GM23248 (cell line): ENCODE results near the gene OR6S1. TPM values are rescaled to one million over a fixed set of nuclear protein-coding genes. Genes with fewer than 3 reads are reported as not detected.
"Not testable (repeated sequence)": the region's sequence is repeated elsewhere in the genome, so short reads cannot be mapped to it uniquely, and the experiment has no call there.

Experiments used
- DNase-seq: peaks from one replicate; pipeline ENCODE4 v3.0.0-alpha.2; 2015
- H2AFZ ChIP-seq: fragments of 200-600 bp; sonication (generic); 2 replicates; pipeline ENCODE4 v1.6.1; 2016; ENCODE audit warnings: antibody characterized with exemption
- H3F3A ChIP-seq: fragments of 200-600 bp; sonication (generic); 2 replicates; pipeline ENCODE4 v1.6.1; 2016; ENCODE audit warnings: mild to moderate bottlenecking, antibody characterized with exemption, mixed run types; ENCODE audit not compliant: insufficient read depth
- H3K27ac ChIP-seq: fragments of 200-600 bp; sonication (generic); 2 replicates; pipeline ENCODE4 v1.5.1; 2016; ENCODE audit warnings: mild to moderate bottlenecking
- H3K27me3 ChIP-seq: fragments of 200-600 bp; sonication (generic); replicated peaks from 2 replicates; pipeline ENCODE4 v1.6.1; 2016; ENCODE audit warnings: mild to moderate bottlenecking; ENCODE audit not compliant: insufficient read depth
- H3K36me3 ChIP-seq: fragments of 200-600 bp; sonication (generic); 2 replicates; pipeline ENCODE4 v1.6.1; 2016; ENCODE audit warnings: low read depth, mild to moderate bottlenecking
- H3K4me1 ChIP-seq: fragments of 200-600 bp; sonication (generic); 2 replicates; pipeline ENCODE4 v1.6.1; 2016; ENCODE audit warnings: mild to moderate bottlenecking; ENCODE audit not compliant: insufficient read depth
- H3K4me2 ChIP-seq: fragments of 200-600 bp; sonication (generic); one replicate; pipeline ENCODE4 v1.6.1; 2016; ENCODE audit warnings: mild to moderate bottlenecking; ENCODE audit not compliant: unreplicated experiment
- H3K4me3 ChIP-seq: fragments of 200-600 bp; sonication (generic); 2 replicates; pipeline ENCODE4 v1.5.1; 2016; ENCODE audit warnings: mild to moderate bottlenecking
- H3K79me2 ChIP-seq: fragments of 200-600 bp; sonication (generic); 2 replicates; pipeline ENCODE4 v1.6.1; 2016; ENCODE audit warnings: mild to moderate bottlenecking; ENCODE audit not compliant: insufficient read depth
- H3K9ac ChIP-seq: fragments of 200-600 bp; sonication (generic); 2 replicates; pipeline ENCODE4 v1.6.1; 2016; ENCODE audit warnings: mild to moderate bottlenecking
- H3K9me2 ChIP-seq: fragments of 200-600 bp; sonication (generic); 2 replicates; pipeline ENCODE4 v1.6.1; 2016; ENCODE audit warnings: mixed run types, mild to moderate bottlenecking, moderate library complexity; ENCODE audit not compliant: insufficient read depth
- H3K9me3 ChIP-seq: fragments of 200-600 bp; sonication (generic); one replicate; pipeline ENCODE4 v1.6.1; 2017; ENCODE audit warnings: low read depth
- H4K20me1 ChIP-seq: fragments of 200-600 bp; sonication (generic); 2 replicates; pipeline ENCODE4 v1.6.0; 2016; ENCODE audit not compliant: insufficient read depth
- EZH2 ChIP-seq: fragments of 200-600 bp; sonication (generic); IDR thresholded peaks from 2 replicates; pipeline ENCODE4 v1.6.1; 2018; ENCODE audit warnings: antibody characterized with exemption, mild to moderate bottlenecking; ENCODE audit not compliant: insufficient read depth, poor library complexity, severe bottlenecking
- EZH2phosphoT487 ChIP-seq: fragments of 200-600 bp; sonication (generic); IDR thresholded peaks from 2 replicates; pipeline ENCODE4 v1.6.1; 2018; ENCODE audit warnings: antibody characterized with exemption, moderate library complexity, mild to moderate bottlenecking, low read depth; ENCODE audit not compliant: insufficient read depth
- WGBS, 2 experiments: methylation state at CpG; one replicate each; pipeline ENCODE4 v1.1.6; 2015 to 2017; ENCODE audit warnings: low lambda C conversion rate in 2 of 2, low coverage in 1 of 2; ENCODE audit errors: missing lambda C conversion rate in 2 of 2; 5-methylcytosine and 5-hydroxymethylcytosine counted together
- in situ Hi-C: fragments of 300-500 bp; cut with MboI; formaldehyde crosslinking; loops from 2 replicates; pipeline ENCODE4 v1.15.0; 2020
- polyA plus RNA-seq: library from polyadenylated mRNA; unstranded; fragments of >200 nt; fragmentation: Nextera tagmentation; extraction: Ambion mirVana; gene quantifications from 2 replicates; pipeline ENCODE4 v1.2.1, GENCODE V29; 2016
- total RNA-seq: library from RNA; depleted of rRNA; stranded (reverse); fragments of >200 nt; shearing (Covaris generic); gene quantifications from 2 replicates; pipeline ENCODE4 v1.2.3, GENCODE V29; 2014

The OR6S1 gene
- total and polyA plus RNA-seq, 2 experiments from 2014 or later, result not detected

GRCh38 chr14:20602583-20602982 is 38.9 kb downstream of the OR6S1 start:
- H3K4me1 ChIP-seq, result no peaks in the 10 kb centered on the region
- no peaks in the 10 kb centered on the region for H3K79me2 ChIP-seq
- no peaks in the 10 kb centered on the region for H3K36me3 ChIP-seq
- no peaks in the 10 kb centered on the region for H4K20me1 ChIP-seq
- no peak overlapping the region for H3K9ac ChIP-seq
- no peaks in the 10 kb centered on the region for H3F3A ChIP-seq
- H3K27ac ChIP-seq, result no peak overlapping the region
- no peak overlapping the region for H3K4me3 ChIP-seq
- in situ Hi-C loops, result loop anchor here (10.0 kb wide), 1 partner anchor 278 kb away; no protein-coding TSS in a partner anchor
- no peak overlapping the region for H2AFZ ChIP-seq
- DNase-seq, result no peak
- TF ChIP-seq EZH2phosphoT487 (no peak), EZH2 (no peak)
- H3K9me3 ChIP-seq, result no peaks in the 10 kb centered on the region
- 64 to 67% methylated on average over 9 of the region's 9 CpGs for WGBS, 2 experiments
- H3K27me3 ChIP-seq, result 0 out of 2 replicates have a peak, but pooled peaks cover 6% of the 10 kb centered on the region
- H3K9me2 ChIP-seq, result no peaks in the 10 kb centered on the region
- no peak overlapping the region for H3K4me2 ChIP-seq

- H3K4me2 ChIP-seq, result no peak overlapping the region
- H3K27me3 ChIP-seq, result 0 out of 2 replicates have a peak, but pooled peaks cover 6% of the 10 kb centered on the region
- H3F3A ChIP-seq, result no peaks in the 10 kb centered on the region
- no peak overlapping the region for H2AFZ ChIP-seq
- no peaks in the 10 kb centered on the region for H3K9me3 ChIP-seq
- in situ Hi-C loops, result loop anchor here (10.0 kb wide), 1 partner anchor 277 kb away; no protein-coding TSS in a partner anchor
- H3K4me1 ChIP-seq, result no peaks in the 10 kb centered on the region
- no peak overlapping the region for H3K27ac ChIP-seq
- no peaks in the 10 kb centered on the region for H3K36me3 ChIP-seq
- no peak overlapping the region for H3K4me3 ChIP-seq
- no peak for TF ChIP-seq EZH2
- no peak for TF ChIP-seq EZH2phosphoT487
- DNase-seq, result no peak
- no peaks in the 10 kb centered on the region for H3K79me2 ChIP-seq
- no peaks in the 10 kb centered on the region for H3K9me2 ChIP-seq
- H3K9ac ChIP-seq, result no peak overlapping the region
- no peaks in the 10 kb centered on the region for H4K20me1 ChIP-seq
- WGBS, 2 experiments, result 64 to 68% methylated on average over 12 of the region's 12 CpGs
Measured at GRCh38 chr14:20601522-20601921, 40.0 kb downstream of the OR6S1 start.

- WGBS, 2 experiments, result 11 to 25% methylated on average over 1 of the region's 1 CpG
- H3F3A ChIP-seq, result no peaks in the 10 kb centered on the region
- H3K4me1 ChIP-seq, result no peaks in the 10 kb centered on the region
- H3K9ac ChIP-seq, result no peak overlapping the region
- H3K79me2 ChIP-seq, result no peaks in the 10 kb centered on the region
- no peak overlapping the region for H2AFZ ChIP-seq
- H3K36me3 ChIP-seq, result no peaks in the 10 kb centered on the region
- no peak overlapping the region for H3K4me3 ChIP-seq
- no peak for DNase-seq
- H3K27ac ChIP-seq, result no peak overlapping the region
- H4K20me1 ChIP-seq, result no peaks in the 10 kb centered on the region
- peaks cover 11% of the 10 kb centered on the region; the same call in 1 of the 2 replicates for H3K27me3 ChIP-seq
- no peak for TF ChIP-seq EZH2phosphoT487
- TF ChIP-seq EZH2, result no peak
- H3K9me3 ChIP-seq, result no peaks in the 10 kb centered on the region
- in situ Hi-C loops, result no loop called here
- H3K9me2 ChIP-seq, result no peaks in the 10 kb centered on the region
- H3K4me2 ChIP-seq, result no peak overlapping the region
Measured at GRCh38 chr14:20597108-20597507, 44.4 kb downstream of the OR6S1 start.

GRCh38 chr14:20595726-20596125 is 45.8 kb downstream of the OR6S1 start:
- H3K4me2 ChIP-seq, H3K4me1 ChIP-seq, H3K9ac ChIP-seq, H3F3A ChIP-seq, H3K27ac ChIP-seq, H2AFZ ChIP-seq, H3K4me3 ChIP-seq, H3K36me3 ChIP-seq, H3K9me2 ChIP-seq, H4K20me1 ChIP-seq, H3K9me3 ChIP-seq, H3K79me2 ChIP-seq, DNase-seq, in situ Hi-C loops: not testable (repeated sequence)
- H3K27me3 ChIP-seq, result peaks cover 15% of the 10 kb centered on the region; the same call in 1 of the 2 replicates
- 83 to 87% methylated on average over 3 of the region's 3 CpGs for WGBS, 2 experiments

- no peaks in the 10 kb centered on the region for H3K36me3 ChIP-seq
- no peak for DNase-seq
- no peaks in the 10 kb centered on the region for H3K4me1 ChIP-seq
- no peaks in the 10 kb centered on the region for H4K20me1 ChIP-seq
- in situ Hi-C loops, result no loop called here
- H3K9me3 ChIP-seq, result no peaks in the 10 kb centered on the region
- no peaks in the 10 kb centered on the region for H3K79me2 ChIP-seq
- H2AFZ ChIP-seq, result no peak overlapping the region
- no peaks in the 10 kb centered on the region for H3K9me2 ChIP-seq
- no peak for TF ChIP-seq EZH2
- no peak for TF ChIP-seq EZH2phosphoT487
- H3K4me3 ChIP-seq, result no peak overlapping the region
- H3K27ac ChIP-seq, result no peak overlapping the region
- WGBS, 2 experiments, result 37 to 46% methylated on average over 1 of the region's 1 CpG
- H3F3A ChIP-seq, result no peaks in the 10 kb centered on the region
- H3K9ac ChIP-seq, result no peak overlapping the region
- no peak overlapping the region for H3K4me2 ChIP-seq
- peaks cover 11% of the 10 kb centered on the region for H3K27me3 ChIP-seq
Measured at GRCh38 chr14:20592574-20592973, 48.9 kb downstream of the OR6S1 start.
